A549 (cell line): ENCODE results near the gene IL1A. TPM values are rescaled to one million over a fixed set of nuclear protein-coding genes. Genes with fewer than 3 reads are reported as not detected.
A peak's percentile ranks its signal among the peaks of the same experiment; 100 is the strongest.

Experiments used
- ATAC-seq, 2 experiments: fragments of 200-7000 bp in 1 of 2; fragments of >200 bp in 1 of 2; cut with Nextera tagmentation in 1 of 2; cut with Tn5 transposase in 1 of 2; 3 replicates each; pipeline versions ENCODE4 v1.8.0 to v1.9.1; 2018 to 2020; ENCODE audit warnings: mild to moderate bottlenecking in 1 of 2, moderate library complexity in 1 of 2
- CTCF ChIA-PET: fragments of 300-600 bp; sonication (Branson Sonifier 250); formaldehyde crosslinking; extraction: SDS; loops from one replicate; lab custom pipeline; 2021; ENCODE audit warnings: antibody characterized with exemption, inconsistent platforms; lab: Yijun Ruan, JAX
- POLR2A ChIA-PET: fragments of 350-600 bp; formaldehyde crosslinking; extraction: SDS; loops from one replicate; lab custom pipeline; 2021; ENCODE audit warnings: antibody characterized with exemption, inconsistent platforms; lab: Yijun Ruan, JAX
- DNase-seq, 2 experiments: peaks; one replicate each; pipeline versions ENCODE4 v3.0.0 to v3.0.0-alpha.2; 2011 to 2016; ENCODE audit warnings: low read depth in 1 of 2, low spot score in 1 of 2
- FAIRE-seq: peaks from 2 replicates; lab custom pipeline; 2011; peaks lifted over from hg19 to GRCh38; lab: Jason Lieb, UNC
- H3K27ac ChIP-seq, 2 experiments: fragments of >200 bp; sonication (Bioruptor Twin); formaldehyde crosslinking; 3 replicates each; pipeline ENCODE4 v1.5.1; 2016 to 2017
- H3K4me1 ChIP-seq: fragments of >200 bp; sonication (Bioruptor Twin); formaldehyde crosslinking; 3 replicates; pipeline ENCODE4 v1.6.1; 2016
- H3K4me2 ChIP-seq: fragments of >200 bp; sonication (Bioruptor Twin); formaldehyde crosslinking; 3 replicates; pipeline ENCODE4 v1.6.1; 2016
- H3K4me3 ChIP-seq: fragments of >200 bp; sonication (Bioruptor Twin); formaldehyde crosslinking; 3 replicates; pipeline ENCODE4 v1.5.1; 2016
- H3K9me3 ChIP-seq: fragments of >200 bp; sonication (Bioruptor Twin); formaldehyde crosslinking; 3 replicates; pipeline ENCODE4 v1.6.1; 2016
- BCL3 ChIP-seq: fragments of >200 bp; sonication (Bioruptor Twin); formaldehyde crosslinking; IDR thresholded peaks from 3 replicates; pipeline ENCODE4 v1.6.1; 2016
- BHLHE40 ChIP-seq: IDR thresholded peaks from 2 replicates; pipeline ENCODE4 v1.6.1; 2012; ENCODE audit warnings: low read depth, low read length, inconsistent platforms
- CBX2 ChIP-seq: fragments of 200-600 bp; sonication (generic); IDR thresholded peaks from 2 replicates; pipeline ENCODE4 v1.6.1; 2016; ENCODE audit warnings: low read depth, mild to moderate bottlenecking, borderline replicate concordance
- FOSB ChIP-seq: fragments of 250-450 bp; sonication (Bioruptor Pico); IDR thresholded peaks from 2 replicates; pipeline ENCODE4 v1.5.0; 2020; ENCODE audit warnings: mild to moderate bottlenecking, moderate library complexity
- HDAC2 ChIP-seq: fragments of 200-600 bp; sonication (generic); IDR thresholded peaks from 2 replicates; pipeline ENCODE4 v1.6.1; 2016
- HMGXB4 ChIP-seq: fragments of 250-450 bp; sonication (Bioruptor Pico); IDR thresholded peaks from 2 replicates; pipeline ENCODE4 v1.5.0; 2021; ENCODE audit warnings: mild to moderate bottlenecking, moderate library complexity, borderline replicate concordance
- HOXA7 ChIP-seq: fragments of 250-450 bp; sonication (Bioruptor Pico); IDR thresholded peaks from 2 replicates; pipeline ENCODE4 v1.5.0; 2020; ENCODE audit warnings: mild to moderate bottlenecking, moderate library complexity
- JUN ChIP-seq, 2 experiments: fragments of >200 bp; sonication (Bioruptor Twin); formaldehyde crosslinking; IDR thresholded peaks; 2 replicates in 1 of 2; 3 replicates in 1 of 2; pipeline ENCODE4 v1.6.1; 2016 to 2017
- JUNB ChIP-seq: fragments of >200 bp; sonication (Bioruptor Twin); formaldehyde crosslinking; IDR thresholded peaks from 2 replicates; pipeline ENCODE4 v1.6.1; 2016
- KDM5A ChIP-seq: fragments of 200-600 bp; sonication (generic); IDR thresholded peaks from 2 replicates; pipeline ENCODE4 v1.6.1; 2016; ENCODE audit warnings: antibody characterized with exemption, mild to moderate bottlenecking
- MAZ ChIP-seq: fragments of 150-350 bp; IDR thresholded peaks from 2 replicates; pipeline ENCODE4 v1.6.1; 2014; ENCODE audit warnings: antibody characterized with exemption, low read depth, low read length, borderline replicate concordance
- MYC ChIP-seq: IDR thresholded peaks from 2 replicates; pipeline ENCODE4 v1.6.1; 2012; ENCODE audit warnings: mild to moderate bottlenecking, inconsistent platforms, low read length, improper control_type of control experiment, borderline replicate concordance
- NFE2L2 ChIP-seq: fragments of 150-350 bp; conservative IDR thresholded peaks from 2 replicates; pipeline ENCODE4 v1.6.1; 2014; ENCODE audit warnings: low read length
- NPAS2 ChIP-seq: fragments of 250-450 bp; sonication (Bioruptor Pico); IDR thresholded peaks from 2 replicates; pipeline ENCODE4 v1.8.0; 2022; ENCODE audit warnings: mild to moderate bottlenecking, moderate library complexity, borderline replicate concordance
- POLR2A ChIP-seq: IDR thresholded peaks from 2 replicates; pipeline ENCODE4 v1.6.1; 2012; ENCODE audit warnings: mild to moderate bottlenecking, low read length
- POLR2AphosphoS2 ChIP-seq: conservative IDR thresholded peaks from 2 replicates; pipeline ENCODE4 v1.6.1; 2012; ENCODE audit warnings: low read length, improper control_type of control experiment, inconsistent platforms
- RARB ChIP-seq: fragments of 250-450 bp; sonication (Bioruptor Pico); IDR thresholded peaks from 2 replicates; pipeline ENCODE4 v1.8.0; 2021; ENCODE audit warnings: mild to moderate bottlenecking, moderate library complexity
- RCOR1 ChIP-seq: fragments of 150-350 bp; IDR thresholded peaks from 2 replicates; pipeline ENCODE4 v1.6.1; 2014; ENCODE audit warnings: antibody characterized with exemption, low read length, low read depth
- SMC3 ChIP-seq: fragments of >200 bp; sonication (Bioruptor Twin); formaldehyde crosslinking; IDR thresholded peaks from 3 replicates; pipeline ENCODE4 v1.6.1; 2018; ENCODE audit warnings: inconsistent platforms
- TFCP2L1 ChIP-seq: fragments of 250-450 bp; sonication (Bioruptor Pico); IDR thresholded peaks from 2 replicates; pipeline ENCODE4 v1.5.0; 2021; ENCODE audit warnings: mild to moderate bottlenecking
- ZNF302 ChIP-seq: fragments of 250-450 bp; sonication (Bioruptor Pico); IDR thresholded peaks from 2 replicates; pipeline ENCODE4 v1.9.0; 2021; ENCODE audit warnings: inconsistent platforms, mild to moderate bottlenecking, moderate library complexity
- WGBS: methylation state at CpG from one replicate; pipeline ENCODE4 v1.1.6; 2017; ENCODE audit errors: missing lambda C conversion rate; 5-methylcytosine and 5-hydroxymethylcytosine counted together
- polyA plus RNA-seq, 4 experiments: library from polyadenylated mRNA; depleted of rRNA in 3 of 4; stranded (reverse); fragments of >200 nt; fragmentation: RNase III in 1 of 4; extraction: RNeasy Plus Mini Kit Qiagen cat#74134 plus additional on column Dnase treatment in 1 of 4; gene quantifications; 2 replicates in 3 of 4; 3 replicates in 1 of 4; pipeline ENCODE4 v1.2.3, GENCODE V29; 2011 to 2017

The IL1A gene
- polyA plus RNA-seq, 2 of the 4 experiments (the other 2 are of a cell fraction): 0.25 TPM; not detected in 1

GRCh38 chr2:112737542-112738232 lies 46.6 kb downstream of the IL1A start:
- TF ChIP-seq HMGXB4 (no peak), TFCP2L1 (CRISPR knock-in tag) (no peak), HOXA7 (CRISPR knock-in tag) (no peak), BHLHE40 (no peak), MAZ (no peak), POLR2AphosphoS2 (no peak), RARB (CRISPR knock-in tag) (no peak), POLR2A (no peak), KDM5A (no peak), BCL3 (no peak), NPAS2 (no peak)
- H3K4me2 ChIP-seq: peak overlapping the region; percentile 43
- POLR2A ChIA-PET: no interaction called here

GRCh38 chr2:112733871-112734270 lies 50.4 kb downstream of the IL1A start:
- Histone ChIP-seq H3K4me1 (peaks cover 18% of the 10 kb centered on the region), H3K27ac (no peak overlapping the region), H3K4me3 (no peak overlapping the region), H3K4me2 (no peak overlapping the region), H3K9me3 (no peaks in the 10 kb centered on the region)
- FAIRE-seq (no peak), DNase-seq (no peak), ATAC-seq (no peak)
- POLR2A ChIA-PET: no interaction called here
- TF ChIP-seq HDAC2: no peak
- 88% methylated on average over 1 of the region's 1 CpG for WGBS
- CTCF ChIA-PET: interaction anchor here (0.9 to 13.7 kb wide), 6 partner anchors 9 to 134 kb away, joined by 3 to 343 read pairs (median 4); no protein-coding TSS in a partner anchor

More at GRCh38 chr2:112737542-112738232, 46.6 kb downstream of the IL1A start:
- ATAC-seq: 0 out of 6 replicates have a peak, but pooled peaks of 1 of the 2 experiments have one; percentile 38
- Histone ChIP-seq H3K4me1 (peaks cover 18% of the 10 kb centered on the region), H3K27ac (peak overlapping the region in 1 of 2 experiments; percentile 13; a peak in 1 of 6 replicates), H3K4me3 (no peak overlapping the region), H3K9me3 (no peaks in the 10 kb centered on the region)
- DNase-seq: no peak
- no peak for FAIRE-seq
- 74% methylated on average over 1 of the region's 1 CpG for WGBS
- CTCF ChIA-PET: interaction anchor here (1.3 to 9.1 kb wide), 8 partner anchors 11 to 218 kb away, joined by 3 to 80 read pairs (median 6); no protein-coding TSS in a partner anchor

- no peak overlapping the region for H3K4me2 ChIP-seq
- no peak overlapping the region for H3K4me3 ChIP-seq
- H3K27ac ChIP-seq: no peak overlapping the region
- ATAC-seq (no peak), DNase-seq (no peak), FAIRE-seq (no peak)
- TF ChIP-seq CBX2 (no peak), FOSB (CRISPR knock-in tag) (no peak), SMC3 (no peak), JUN (IDR thresholded peaks at IDR 0.05) (no peak), RCOR1 (no peak), NFE2L2 (no peak)
- peaks cover 18% of the 10 kb centered on the region for H3K4me1 ChIP-seq
- CTCF ChIA-PET: interaction anchor here (0.9 to 13.7 kb wide), 6 partner anchors 9 to 133 kb away, joined by 3 to 343 read pairs (median 4); no protein-coding TSS in a partner anchor
- H3K9me3 ChIP-seq: no peaks in the 10 kb centered on the region
- WGBS: 84% methylated on average over 4 of the region's 4 CpGs
- POLR2A ChIA-PET: no interaction called here
Measured at GRCh38 chr2:112733456-112733855, 50.8 kb downstream of the IL1A start.

- no peak for TF ChIP-seq MYC
- TF ChIP-seq JUNB: no peak
- TF ChIP-seq ZNF302 (CRISPR knock-in tag): no peak
- no peaks in the 10 kb centered on the region for H3K9me3 ChIP-seq
- CTCF ChIA-PET: interaction anchor here (0.5 to 13.7 kb wide), 5 partner anchors 12 to 252 kb away, joined by 3 to 343 read pairs (median 33); no protein-coding TSS in a partner anchor
- DNase-seq (no peak), ATAC-seq (no peak), FAIRE-seq (no peak)
- no peak overlapping the region for H3K27ac ChIP-seq
- POLR2A ChIA-PET: no interaction called here
- peaks cover 2% of the 10 kb centered on the region for H3K4me1 ChIP-seq
- no peak overlapping the region for H3K4me3 ChIP-seq
- 65% methylated on average over 2 of the region's 2 CpGs for WGBS
- H3K4me2 ChIP-seq: no peak overlapping the region
Measured at GRCh38 chr2:112731479-112731878, 52.8 kb downstream of the IL1A start.
